Suppressor macrophage (primary cell): ENCODE results near the gene CEP57L1.
"Not testable (repeated sequence)": the region's sequence is repeated elsewhere in the genome, so short reads cannot be mapped to it uniquely, and the experiment has no call there.

Experiments
- DNase-seq, 4 experiments: peaks; one replicate each; pipeline ENCODE4 v3.0.0-alpha.2; 2020 to 2022

The CEP57L1 gene

DNA sequence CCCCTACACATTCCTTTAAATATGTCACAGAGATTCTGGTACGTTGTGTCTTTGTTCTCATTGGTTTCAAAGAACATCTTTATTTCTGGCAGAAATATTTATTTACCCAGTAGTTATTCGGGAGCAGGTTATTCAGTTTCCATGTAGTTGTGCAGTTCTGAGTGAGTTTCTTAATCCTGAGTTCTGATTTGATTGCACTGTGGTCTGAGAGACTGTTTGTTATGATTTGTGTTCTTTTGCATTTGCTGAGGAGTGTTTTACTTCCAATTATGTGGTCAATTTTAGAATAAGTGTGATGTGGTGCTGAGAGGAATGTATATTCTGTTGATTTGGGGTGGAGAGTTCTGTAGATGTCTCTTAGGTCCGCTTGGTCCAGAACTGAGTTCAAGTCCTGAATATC lies 17.4 kb downstream of the CEP57L1 start:
- DNase-seq, result not testable (repeated sequence)

DNA sequence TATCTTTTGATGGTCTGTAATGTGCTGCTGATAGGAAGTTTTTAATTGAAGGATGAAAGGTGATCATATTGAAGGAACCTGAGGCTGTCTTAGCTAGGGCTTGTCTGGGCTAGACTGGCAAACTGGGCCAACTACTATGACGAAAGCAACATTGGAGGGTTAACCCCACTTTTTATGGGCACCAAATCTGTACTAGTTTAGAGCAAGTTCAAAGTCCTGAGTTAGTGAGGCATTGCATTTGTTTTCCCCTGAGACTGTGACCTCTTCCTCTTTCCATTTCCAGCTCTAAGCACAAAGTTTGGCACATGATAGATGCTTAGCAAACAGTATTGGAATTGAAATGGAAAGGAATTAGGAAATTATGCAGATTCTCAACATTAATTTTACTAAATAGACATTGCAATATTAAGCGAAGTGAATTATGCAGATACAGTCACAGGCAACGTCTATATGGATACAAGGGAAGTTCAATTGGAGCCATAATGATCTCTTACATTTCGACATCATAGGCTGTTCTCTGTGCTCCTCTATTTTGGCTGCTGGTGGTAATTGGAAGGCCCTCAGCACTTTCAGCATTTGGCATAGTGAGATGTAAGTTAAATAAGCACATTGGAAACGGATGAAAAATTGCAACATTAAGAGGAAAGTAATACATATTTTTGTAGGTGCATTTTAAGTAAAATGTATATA lies 22.2 kb downstream of the CEP57L1 start:
- DNase-seq, result peak; percentile 17 to 53 (median 38)

DNA sequence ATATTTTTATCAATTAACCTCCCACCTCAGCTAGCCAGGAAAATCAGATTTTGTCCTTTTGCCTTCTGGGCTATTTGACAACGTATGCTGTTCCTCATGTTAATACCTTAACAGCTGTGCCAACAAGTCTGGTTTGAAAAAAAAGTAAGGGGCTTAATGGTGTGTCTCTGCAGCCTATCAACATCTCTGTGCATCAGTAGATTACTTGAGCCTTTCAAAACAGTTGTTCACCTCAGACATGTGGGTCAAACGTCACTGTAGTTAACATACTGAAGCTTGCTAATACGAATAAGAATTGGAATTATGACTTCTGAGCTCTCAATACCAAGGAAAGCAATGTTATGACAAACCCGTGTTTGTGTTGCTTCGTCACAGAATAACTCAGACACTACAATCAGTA lies 23.0 kb downstream of the CEP57L1 start:
- no peak for DNase-seq

DNA sequence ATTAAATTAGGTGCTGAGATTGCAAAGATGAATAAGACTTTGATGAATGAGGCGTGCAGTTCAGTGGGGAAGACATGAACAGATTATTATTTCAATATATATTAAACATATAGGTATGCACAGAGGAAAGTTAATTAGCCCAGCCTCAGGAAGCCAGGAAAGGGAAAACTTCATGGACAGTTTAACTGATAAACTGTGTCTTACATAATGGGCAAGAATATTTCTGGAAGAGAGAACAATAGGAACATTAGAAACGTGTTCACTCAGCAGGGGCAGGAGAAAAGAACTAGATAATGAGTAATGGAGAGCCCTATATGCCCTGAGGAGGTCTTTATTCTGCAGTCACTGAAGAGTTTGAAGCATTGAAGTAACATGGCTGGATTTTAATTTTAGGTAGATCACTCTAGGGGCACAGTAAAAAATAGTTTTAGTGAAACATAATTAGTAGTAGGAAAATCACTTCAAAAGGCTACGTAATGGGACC lies 23.6 kb downstream of the CEP57L1 start:
- no peak for DNase-seq

DNA sequence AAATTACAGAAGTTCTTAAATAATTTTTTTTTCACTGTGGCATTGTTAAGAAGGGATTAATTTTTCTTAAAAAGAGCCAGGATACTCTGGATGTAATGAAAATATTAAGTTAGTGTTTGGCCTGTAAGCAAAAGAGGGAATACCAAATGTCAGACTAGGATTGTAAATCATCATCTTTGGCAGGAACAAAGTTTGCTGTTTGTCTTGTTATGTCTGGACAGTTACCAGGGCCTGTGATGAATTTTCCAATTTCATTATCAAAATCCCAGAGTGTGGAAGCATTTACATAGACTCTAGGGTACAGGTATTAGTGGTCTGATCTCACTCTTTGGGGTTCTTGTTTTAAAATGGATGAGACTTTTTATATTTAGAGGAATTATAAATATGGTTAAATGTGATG lies 26.1 kb downstream of the CEP57L1 start:
- DNase-seq, result no peak

DNA sequence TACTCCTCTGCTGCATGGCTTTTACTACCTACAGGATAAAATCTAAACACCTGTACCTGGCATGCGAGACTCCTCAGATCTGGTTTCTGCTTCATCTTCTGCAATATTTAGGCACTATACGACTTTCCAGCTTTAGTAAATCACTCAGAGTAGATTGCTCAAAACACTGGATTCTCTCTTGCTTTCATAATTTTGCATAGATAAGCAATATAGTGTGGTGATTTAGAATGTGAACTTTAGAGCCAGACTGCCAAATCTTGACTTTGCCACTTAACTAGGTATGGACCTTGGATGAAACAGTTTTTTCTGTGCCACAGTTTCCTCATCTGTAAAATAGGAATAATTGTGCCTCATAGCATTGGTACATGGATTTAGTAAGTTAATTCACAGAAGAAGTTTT lies 28.9 kb downstream of the CEP57L1 start:
- DNase-seq, result no peak

DNA sequence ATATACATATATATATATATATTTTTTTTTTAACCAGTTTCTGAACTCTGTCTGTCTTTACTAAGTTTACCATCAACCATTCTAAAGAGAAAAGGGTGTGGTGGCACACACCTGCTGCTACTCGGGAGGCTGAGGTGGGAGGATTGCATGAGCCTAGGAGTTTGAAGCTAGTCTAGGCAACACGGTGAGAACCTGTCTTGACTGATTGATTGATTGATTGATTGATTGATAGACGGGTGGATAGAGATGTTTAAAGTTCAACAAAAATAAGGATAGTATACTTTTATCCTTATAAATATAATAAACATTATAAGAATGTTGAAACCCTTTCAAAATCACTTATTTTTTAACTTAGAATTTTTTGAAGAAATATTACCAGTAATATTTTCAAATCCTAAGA lies 30.2 kb downstream of the CEP57L1 start:
- no peak for DNase-seq

DNA sequence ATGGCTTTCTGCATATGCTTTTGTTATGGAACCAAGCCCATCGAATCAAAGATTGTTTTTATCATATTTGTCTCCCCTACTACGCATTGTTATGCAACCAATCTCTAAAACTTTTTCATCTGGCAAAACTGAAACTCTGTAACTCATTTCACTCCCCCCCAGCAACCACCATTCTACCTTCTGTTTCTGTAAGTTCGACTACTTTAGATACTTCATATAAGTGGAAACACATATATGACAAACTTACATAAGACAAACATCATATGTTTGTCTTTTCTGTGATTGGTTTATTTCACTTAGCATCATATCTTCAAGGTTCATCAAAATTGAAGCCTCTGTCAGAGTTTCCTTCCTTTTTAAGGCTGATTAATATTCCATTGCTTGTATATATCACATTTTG lies 34.8 kb downstream of the CEP57L1 start:
- DNase-seq, result no peak

DNA sequence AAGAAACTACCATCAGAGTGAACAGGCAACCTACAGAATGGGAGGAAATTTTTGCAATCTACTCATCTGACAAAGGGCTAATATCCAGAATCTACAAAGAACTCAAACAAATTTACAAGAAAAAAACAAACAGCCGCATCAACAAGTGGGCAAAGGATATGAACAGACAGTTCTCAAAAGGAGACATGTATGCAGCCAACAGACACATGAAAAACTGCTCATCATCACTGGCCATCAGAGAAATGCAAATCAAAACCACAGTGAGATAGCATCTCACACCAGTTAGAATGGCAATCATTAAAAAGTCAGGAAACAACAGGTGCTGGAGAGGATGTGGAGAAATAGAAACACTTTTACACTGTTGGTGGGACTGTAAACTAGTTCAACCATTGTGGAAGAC lies 40.3 kb downstream of the CEP57L1 start:
- DNase-seq, result not testable (repeated sequence)

DNA sequence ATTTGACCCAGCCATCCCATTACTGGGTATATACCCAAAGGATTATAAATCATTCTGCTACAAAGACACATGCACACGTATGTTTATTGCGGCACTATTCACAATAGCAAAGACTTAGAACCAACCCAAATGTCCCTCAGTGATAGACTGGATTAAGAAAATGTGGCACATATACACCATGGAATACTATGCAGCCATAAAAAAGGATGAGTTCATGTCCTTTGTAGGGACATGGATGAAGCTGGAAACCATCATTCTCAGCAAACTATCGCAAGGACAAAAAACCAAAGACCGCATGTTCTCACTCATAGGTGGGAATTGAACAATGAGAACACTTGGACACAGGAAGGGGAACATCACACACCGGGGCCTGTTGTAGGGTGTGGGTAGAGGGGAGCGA lies 40.7 kb downstream of the CEP57L1 start:
- DNase-seq, result not testable (repeated sequence)

DNA sequence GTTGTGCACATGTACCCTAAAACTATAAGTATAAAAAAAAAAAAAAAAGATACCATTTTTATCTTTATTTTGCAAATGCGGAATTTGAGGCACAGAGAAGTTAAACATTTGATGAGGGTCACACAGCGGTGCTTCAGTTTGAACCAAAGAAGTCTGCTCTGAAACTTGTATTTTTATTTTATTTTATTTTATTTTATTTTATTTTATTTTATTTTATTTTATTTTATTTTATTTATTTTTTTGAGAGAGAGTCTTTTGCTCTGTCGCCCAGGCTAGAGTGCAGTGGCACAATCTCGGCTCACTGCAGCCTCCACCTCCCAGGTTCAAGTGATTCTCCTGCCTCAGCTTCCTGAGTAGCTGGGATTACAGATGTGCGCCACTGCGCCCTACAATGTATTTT lies 41.2 kb downstream of the CEP57L1 start:
- not testable (repeated sequence) for DNase-seq

DNA sequence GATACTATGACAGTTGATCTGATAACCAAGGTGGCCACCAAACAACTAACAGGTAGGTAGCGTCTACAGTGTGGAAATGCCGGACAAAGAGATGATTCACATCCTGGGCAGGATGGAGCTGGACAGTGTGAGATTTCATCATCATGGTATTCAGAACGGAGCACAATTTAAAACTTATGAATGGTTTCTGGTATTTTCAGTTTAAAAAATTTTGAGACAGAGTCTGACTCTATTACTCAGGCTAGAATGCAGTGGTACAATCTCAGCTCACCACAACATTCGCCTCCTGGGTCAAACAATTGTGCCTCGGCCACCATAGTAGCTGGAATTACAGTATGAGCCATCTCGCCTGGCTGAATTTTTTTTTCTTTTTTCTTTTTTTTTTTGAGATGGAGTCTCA lies 43.8 kb downstream of the CEP57L1 start:
- no peak for DNase-seq

DNA sequence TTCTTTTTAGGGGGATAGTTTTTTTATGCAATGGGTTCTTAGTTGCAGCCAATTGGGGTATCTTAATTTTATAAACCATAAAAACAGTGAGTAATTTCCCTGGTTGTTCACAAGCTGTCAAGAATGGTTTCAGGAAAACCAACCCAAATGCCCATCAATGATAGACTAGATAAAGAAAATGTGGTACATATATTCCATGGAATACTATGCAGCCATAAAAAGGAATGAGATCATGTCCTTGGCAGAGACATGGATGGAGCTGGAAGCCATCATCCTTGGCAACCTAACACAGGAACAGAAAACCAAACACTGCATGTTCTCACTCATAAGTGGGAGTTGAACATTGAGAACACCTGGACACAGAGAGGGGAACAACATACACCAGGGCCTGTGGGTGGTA lies 46.8 kb downstream of the CEP57L1 start:
- not testable (repeated sequence) for DNase-seq

DNA sequence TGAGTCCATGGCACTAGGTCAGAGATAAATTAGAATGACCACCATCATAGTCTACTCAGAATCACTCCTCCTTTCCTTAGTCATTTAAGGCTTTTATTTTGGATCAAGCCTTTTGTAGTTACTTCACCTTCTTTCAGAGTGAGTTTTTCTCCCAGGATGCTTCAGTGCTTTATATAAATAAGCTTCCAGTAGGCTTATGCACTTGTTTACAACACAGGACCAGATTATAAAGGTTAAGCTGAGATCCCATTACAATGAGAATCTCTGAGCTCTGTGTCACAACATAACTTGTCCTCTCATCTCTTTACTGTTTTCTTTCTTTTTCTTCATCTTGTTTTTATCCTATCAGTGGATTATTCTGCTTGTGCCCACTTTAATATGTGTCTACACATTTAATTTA lies 47.9 kb downstream of the CEP57L1 start:
- no peak for DNase-seq

DNA sequence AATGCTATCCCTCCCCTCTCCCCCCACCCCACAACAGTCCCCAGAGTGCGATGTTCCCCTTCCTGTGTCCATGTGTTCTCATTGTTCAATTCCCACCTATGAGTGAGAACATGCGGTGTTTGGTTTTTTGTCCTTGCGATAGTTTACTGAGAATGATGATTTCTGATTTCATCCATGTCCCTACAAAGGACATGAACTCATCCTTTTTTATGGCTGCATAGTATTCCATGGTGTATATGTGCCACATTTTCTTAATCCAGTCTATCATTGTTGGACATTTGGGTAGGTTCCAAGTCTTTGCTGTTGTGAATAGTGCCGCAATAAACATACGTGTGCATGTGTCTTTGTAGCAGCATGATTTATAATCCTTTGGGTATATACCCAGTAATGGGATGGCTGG lies 52.9 kb downstream of the CEP57L1 start:
- DNase-seq, result not testable (repeated sequence)

DNA sequence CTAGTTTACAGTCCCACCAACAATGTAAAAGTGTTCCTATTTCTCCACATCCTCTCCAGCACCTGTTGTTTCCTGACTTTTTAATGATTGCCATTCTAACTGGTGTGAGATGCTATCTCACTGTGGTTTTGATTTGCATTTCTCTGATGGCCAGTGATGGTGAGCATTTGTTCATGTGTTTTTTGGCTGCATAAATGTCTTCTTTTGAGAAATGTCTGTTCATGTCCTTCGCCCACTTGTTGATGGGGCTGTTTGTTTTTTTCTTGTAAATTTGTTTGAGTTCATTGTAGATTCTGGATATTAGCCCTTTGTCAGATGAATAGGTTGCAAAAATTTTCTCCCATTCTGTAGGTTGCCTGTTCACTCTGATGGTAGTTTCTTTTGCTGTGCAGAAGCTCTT lies 53.4 kb downstream of the CEP57L1 start:
- not testable (repeated sequence) for DNase-seq

DNA sequence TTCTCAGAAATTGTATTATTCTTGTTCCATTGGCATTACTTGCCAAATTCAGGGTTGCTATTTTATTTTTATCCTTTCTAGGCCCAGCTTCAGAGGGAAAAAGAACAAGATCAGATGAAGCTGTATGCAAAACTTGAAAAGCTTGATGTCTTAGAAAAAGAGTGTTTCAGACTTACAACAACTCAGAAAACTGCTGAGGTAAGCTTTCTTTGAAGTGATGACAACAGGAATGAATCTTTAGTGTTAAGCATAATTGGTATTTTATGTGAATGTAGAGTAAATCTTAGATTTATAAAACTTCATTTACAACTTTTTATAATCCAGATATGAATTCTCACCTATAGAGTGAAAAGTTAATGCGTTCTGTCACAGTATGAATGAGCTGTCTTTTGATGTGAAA lies 58.4 kb downstream of the CEP57L1 start:
- DNase-seq, result no peak

DNA sequence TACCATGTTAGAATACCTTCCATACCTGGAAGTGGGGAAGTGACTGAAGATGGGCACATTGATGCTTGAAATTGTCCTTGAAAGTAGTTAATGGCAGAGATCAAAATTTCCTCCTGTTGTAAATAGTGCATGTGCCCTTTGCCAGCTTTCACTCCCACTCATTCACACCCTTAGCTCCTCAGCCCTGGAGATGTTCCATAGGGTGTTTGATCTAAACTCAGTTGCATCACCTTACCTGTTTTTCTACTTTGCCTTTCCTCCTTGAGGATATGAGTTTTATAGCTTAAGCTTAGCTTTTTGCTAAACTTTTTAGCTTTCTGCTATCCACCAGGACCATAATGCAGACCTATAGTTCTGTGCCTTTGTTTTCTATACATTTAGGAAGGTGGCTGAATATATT lies 69.0 kb downstream of the CEP57L1 start:
- DNase-seq, result no peak

DNA sequence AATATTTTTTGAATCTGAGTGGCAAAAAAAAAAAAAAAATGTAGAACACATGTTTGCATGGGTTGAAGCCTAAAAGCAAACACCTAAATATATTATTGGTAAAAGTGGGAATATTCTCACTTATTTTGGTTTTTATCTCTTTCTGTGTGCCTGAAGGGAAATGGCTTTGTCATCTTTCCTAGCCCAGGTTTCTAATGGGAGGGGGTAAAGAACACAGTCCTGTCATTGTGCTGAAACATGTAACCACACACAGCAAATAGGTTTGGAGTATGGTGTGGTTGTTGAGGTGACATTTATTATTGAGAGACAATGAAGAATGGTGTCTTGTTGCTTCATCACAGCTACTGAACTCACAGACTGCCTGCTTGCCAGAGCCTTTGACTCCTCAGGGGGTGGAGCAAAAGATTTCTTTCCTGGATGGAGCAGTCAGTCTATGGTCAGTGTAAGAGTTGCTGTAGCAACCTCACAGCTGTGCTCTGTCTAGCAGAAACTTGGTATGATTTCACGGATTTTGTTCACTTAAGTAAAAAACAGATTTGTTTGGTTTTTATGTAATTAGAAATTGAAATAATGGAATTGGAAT lies 70.2 kb downstream of the CEP57L1 start:
- DNase-seq, result no peak

DNA sequence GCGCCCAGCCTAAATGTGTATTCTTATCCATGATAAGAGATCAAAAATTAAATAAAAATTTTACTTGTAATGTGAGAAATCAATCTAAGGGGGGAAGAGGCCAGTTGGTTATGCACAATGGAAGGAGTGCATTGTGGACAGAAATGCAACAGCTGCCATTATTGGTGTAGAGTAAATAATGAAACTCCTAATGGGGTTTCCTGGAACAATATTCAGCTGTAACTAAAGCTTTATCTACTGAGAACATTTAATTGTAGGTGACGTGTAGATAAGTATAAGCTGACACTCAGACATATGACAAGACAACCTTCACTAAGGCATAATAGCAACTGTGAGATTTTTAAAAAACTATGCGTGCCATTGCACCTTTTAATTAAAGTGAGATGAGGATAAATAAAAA lies 71.4 kb downstream of the CEP57L1 start:
- DNase-seq, result no peak

DNA sequence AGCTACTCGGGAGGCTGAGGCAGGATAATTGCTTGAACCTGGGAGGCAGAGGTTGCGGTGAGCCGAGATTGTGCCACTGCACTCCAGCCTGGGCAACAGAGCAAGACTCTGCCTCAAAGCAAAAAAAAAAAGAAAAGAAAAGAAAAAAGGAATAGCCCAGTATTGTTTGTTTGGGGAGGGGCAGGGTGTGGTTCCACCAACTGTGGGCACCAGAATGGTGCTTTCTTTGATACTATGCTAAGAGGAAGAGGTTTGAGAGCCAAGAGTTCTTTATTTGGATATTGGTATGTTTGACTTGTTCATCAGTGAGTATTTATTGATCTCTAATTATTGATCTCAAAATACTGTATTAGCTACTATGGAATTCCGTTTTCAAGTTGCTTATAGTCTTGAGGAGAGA lies 72.3 kb downstream of the CEP57L1 start:
- no peak for DNase-seq

DNA sequence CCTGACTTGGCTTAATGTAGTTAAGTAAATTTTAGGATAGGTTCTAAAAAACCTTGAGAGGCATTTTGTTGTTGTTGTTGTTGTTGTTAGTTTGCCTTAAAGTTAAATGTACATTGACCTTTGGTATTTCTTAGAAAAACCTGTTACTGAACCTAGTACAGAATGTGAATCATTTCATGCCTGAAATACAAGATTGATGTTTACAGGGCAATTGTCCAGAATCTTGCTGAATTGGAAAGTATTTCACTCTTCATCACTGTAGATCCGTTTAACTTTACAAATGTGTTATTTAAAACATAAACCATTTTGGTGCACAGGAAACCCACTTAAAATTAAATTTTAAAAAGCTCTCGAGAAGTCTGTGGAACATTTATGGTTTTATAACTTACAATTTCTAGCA lies 75.0 kb downstream of the CEP57L1 start:
- DNase-seq, result no peak

DNA sequence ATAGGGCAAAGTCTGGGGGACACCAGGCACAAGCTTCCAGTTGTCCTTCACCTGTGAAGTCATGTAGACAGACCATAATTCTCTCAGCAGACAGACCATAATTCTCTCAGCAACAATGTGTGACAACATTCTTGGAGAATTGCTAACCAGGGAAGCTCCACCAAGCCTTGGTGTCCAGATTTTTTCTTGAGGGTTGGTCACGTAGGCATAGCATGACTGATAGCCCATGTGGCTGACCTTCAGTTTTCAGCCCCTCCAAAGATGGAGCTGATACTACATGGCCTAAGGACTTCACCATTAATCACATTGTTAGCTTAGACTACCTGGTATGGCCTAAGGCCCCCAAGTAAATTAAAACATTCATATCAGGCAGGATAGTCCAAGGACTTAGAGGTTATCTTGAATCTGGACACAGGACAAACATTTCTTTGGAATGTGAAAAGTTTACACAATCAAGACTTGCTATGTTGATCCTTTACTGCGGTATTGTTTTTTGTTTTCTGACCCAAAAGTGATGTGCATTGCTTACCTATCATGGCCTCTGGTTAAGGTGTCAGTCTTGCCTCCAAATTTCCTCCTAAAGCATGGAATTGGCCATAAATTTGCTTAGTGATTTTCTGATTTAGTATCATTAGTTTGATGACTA lies 76.9 kb downstream of the CEP57L1 start:
- no peak for DNase-seq

DNA sequence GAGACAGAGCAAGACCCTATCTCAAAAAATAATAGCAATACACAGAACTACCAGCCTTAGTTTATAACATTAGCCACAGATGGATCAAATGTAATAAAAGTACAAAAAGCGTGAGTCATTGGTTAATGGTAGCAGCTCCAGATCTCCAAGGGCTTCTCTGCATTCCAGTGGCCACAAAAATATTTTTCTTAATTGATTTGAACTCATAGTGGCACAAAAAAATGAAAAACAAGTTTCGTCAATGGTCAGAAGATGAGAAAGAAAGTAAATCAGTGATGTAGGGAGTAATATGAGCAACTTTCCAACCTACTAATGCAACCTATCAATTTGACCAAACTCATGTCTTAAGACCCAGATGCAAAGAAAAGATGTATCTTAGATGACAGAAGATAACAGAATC lies 79.6 kb downstream of the CEP57L1 start:
- no peak for DNase-seq
